Fibroblast of skin of left quadriceps (primary cell): ENCODE results near the gene SZT2.
A peak's percentile ranks its signal among the peaks of the same experiment; 100 is the strongest.

Experiments used
- DNase-seq, 2 experiments: peaks; one replicate each; pipeline ENCODE4 v3.0.0-alpha.2; 2013; ENCODE audit warnings: low read depth in 2 of 2

The SZT2 gene

GRCh38 chr1:43423672-43424550, 34.2 kb downstream of the SZT2 start:
- no peak for DNase-seq

- DNase-seq, result no peak
Observed at GRCh38 chr1:43425045-43425444, 35.3 kb downstream of the SZT2 start.

GRCh38 chr1:43426221-43426620, 36.5 kb downstream of the SZT2 start:
- DNase-seq, result no peak

GRCh38 chr1:43427524-43427923, 37.8 kb downstream of the SZT2 start:
- no peak for DNase-seq

- no peak for DNase-seq
Observed at GRCh38 chr1:43427941-43428340, 38.2 kb downstream of the SZT2 start.

GRCh38 chr1:43430831-43431230, 41.1 kb downstream of the SZT2 start:
- no peak for DNase-seq

GRCh38 chr1:43431676-43432075, 42.0 kb downstream of the SZT2 start:
- DNase-seq, result no peak

GRCh38 chr1:43432171-43432860, 42.6 kb downstream of the SZT2 start:
- no peak for DNase-seq

- no peak for DNase-seq
Observed at GRCh38 chr1:43432907-43433306, 43.2 kb downstream of the SZT2 start.

- DNase-seq, result no peak
Observed at GRCh38 chr1:43434256-43434655, 44.6 kb downstream of the SZT2 start.

- peak in 1 of 2 experiments; percentile 5 for DNase-seq
Observed at GRCh38 chr1:43435146-43436145, 45.7 kb downstream of the SZT2 start.

- DNase-seq, result no peak
Observed at GRCh38 chr1:43436371-43436770, 46.7 kb downstream of the SZT2 start.

- DNase-seq, result no peak
Observed at GRCh38 chr1:43437031-43437973, 47.6 kb downstream of the SZT2 start.

- DNase-seq, result no peak
Observed at GRCh38 chr1:43438006-43438405, 48.3 kb downstream of the SZT2 start.

- DNase-seq, result no peak
Observed at GRCh38 chr1:43438576-43438952, 48.9 kb downstream of the SZT2 start.

GRCh38 chr1:43438953-43439581, 49.4 kb downstream of the SZT2 start:
- DNase-seq, result no peak

- no peak for DNase-seq
Observed at GRCh38 chr1:43439781-43440180, 50.1 kb downstream of the SZT2 start.

- DNase-seq, result no peak
Observed at GRCh38 chr1:43440358-43440757, 50.7 kb downstream of the SZT2 start.

GRCh38 chr1:43441166-43441893, 51.6 kb downstream of the SZT2 start:
- no peak for DNase-seq
